NCI-H2107 (cell line): Measurements from ENCODE around the gene ILF3.

Experiments
- DNase-seq: peaks from one replicate; lab custom pipeline; 2025; lab: John Stamatoyannopoulos, UW

ILF3 gene

GRCh38 chr19:10653732-10654609 is at the start of gene ILF3:
ILF3 (plus strand) TSS chr19:10654346; CDS start chr19:10670606, 16,260 bp downstream.
- DNase-seq, result peak; percentile 99

DNA sequence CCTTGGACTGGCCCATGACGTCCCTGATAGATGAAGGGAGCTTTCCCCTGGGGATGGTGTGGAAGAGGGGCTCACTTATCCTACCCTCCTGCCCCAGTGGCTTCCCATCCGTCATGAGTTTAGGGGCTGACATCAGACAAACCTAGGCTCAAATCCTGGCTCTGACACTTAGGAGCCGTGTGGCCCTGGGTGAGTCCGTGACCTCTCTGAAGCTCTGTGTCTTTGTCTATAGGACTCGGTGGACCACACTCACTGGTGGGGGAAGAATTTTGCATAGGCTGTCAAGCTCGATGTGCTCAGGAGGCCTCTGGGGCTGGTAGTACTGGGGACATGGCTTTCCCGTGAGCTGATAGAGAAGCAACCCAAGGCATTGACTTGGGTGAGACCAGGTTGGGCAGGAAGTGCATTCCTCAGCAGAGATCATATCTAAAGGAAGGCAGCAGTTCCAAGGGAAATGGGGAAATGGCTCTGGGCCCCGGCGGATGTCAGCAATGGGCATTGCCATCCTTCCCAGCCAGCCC is 49.6 kb upstream of the ILF3 start:
- DNase-seq, result no peak

GRCh38 chr19:10611907-10612306 is 42.2 kb upstream of the ILF3 start:
- DNase-seq, result no peak

GRCh38 chr19:10612499-10613119 is 41.5 kb upstream of the ILF3 start:
- DNase-seq, result no peak

- no peak for DNase-seq
Measured at GRCh38 chr19:10615429-10616023, 38.6 kb upstream of the ILF3 start.

DNA sequence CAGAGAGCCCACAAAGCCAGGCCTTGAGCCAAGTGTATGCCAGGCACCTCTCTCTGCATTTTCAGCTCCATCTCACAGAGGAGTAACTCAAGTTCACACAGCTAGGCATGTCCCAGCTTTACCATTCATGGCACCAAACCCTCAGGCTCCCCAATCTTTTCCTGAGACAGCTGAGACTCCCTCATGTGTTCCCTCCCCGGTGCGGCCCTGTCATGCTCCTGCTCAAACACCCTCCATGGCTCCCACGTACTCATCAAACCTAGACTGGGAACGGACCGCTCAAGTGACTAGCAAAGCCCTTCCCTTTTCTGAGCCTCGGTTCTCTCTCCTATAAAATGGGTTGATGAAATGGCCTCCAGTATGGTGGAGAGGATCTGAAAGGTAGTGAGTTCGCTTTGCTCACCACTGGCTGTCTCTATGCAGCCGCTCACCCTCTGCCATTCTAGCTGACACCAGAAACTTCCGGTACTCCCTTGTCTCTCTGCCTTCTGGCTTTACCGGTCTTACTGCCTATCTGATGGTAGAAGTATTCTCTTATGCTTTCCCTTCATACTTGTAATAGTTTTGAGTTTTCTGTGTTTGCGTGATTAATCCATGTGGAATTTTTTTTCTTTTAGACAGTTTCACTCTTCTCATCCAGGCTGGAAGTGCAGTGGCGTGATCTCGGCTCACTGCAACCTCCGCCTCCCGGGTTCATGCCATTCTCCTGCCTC is 36.6 kb upstream of the ILF3 start:
- DNase-seq, result no peak

DNA sequence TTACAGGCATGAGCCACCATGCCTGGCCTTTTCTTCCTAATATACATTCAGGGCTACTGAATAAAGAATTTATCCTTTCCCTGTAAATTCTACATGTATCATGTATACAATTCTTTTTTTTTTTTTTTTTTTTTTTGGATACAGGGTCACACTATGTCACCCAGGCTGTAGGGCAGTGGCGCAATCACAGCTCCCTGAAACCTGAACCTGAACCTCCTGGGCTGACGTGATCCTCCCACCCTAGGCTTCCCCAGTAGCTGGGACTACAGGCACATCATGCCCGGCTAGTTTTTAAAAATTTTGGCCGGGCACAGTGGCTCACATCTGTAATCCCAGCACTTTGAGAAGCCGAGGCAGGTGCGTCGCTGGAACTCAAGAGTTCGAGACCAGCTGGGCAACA is 35.3 kb upstream of the ILF3 start:
- DNase-seq, result no peak

DNA sequence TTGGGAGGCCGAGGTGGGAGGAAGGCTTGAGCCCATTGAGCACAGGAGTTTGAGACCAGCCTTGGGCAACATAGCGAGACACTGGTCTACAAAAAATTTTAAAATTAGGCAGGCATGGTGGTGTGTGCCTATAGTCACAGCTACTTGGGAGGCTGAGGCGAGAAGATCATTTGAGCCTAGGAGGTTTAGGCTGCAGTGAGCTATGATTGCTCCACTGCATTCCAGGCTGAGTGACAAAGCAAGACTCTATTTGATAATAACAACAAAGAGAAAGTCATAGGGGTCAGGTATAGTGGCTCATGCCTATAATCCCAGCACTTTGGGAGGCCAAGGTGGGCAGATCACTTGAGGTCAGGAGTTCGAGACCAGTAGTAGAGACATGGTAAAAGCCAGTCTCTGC is 33.4 kb upstream of the ILF3 start:
- DNase-seq, result no peak

DNA sequence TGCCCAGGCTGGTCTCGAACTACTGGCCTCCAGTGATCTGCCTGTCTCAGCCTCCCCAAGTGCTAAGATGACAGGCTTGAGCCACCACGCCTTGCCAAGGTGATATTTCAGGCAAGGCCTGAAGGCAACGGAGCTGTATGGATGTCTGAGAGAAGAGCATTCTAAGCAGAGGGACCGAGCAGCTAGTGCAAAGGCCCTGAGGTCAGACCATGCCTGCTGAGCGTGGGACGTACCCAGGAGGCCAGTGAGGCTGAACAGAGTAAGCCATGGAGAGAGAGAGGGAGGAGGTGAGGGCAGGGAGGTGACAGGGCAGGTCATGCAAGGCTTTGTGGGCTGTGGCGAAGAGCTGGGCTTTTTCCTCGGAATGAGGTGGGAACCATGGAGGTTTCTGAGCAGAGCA is 32.2 kb upstream of the ILF3 start:
- DNase-seq, result no peak

DNA sequence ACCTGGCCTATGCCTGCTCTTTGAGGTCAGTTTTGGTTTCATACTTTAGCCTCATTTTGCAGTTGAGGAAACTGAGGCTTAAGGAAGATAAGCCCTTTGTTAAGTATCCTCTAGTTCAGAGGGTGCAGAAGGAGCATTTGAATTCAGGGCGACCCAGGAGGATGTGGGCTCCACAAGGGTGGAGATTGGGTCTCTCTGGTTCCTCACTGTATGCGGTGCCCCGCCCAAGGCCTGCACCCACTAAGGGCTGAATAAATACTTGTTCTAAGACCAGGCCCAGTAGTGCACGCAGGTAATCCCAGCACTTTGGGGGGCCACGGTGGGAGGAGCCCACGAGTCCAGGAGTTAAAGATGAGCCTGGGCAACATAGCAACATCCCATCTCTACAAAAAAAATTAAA is 29.6 kb upstream of the ILF3 start:
- DNase-seq, result no peak

DNA sequence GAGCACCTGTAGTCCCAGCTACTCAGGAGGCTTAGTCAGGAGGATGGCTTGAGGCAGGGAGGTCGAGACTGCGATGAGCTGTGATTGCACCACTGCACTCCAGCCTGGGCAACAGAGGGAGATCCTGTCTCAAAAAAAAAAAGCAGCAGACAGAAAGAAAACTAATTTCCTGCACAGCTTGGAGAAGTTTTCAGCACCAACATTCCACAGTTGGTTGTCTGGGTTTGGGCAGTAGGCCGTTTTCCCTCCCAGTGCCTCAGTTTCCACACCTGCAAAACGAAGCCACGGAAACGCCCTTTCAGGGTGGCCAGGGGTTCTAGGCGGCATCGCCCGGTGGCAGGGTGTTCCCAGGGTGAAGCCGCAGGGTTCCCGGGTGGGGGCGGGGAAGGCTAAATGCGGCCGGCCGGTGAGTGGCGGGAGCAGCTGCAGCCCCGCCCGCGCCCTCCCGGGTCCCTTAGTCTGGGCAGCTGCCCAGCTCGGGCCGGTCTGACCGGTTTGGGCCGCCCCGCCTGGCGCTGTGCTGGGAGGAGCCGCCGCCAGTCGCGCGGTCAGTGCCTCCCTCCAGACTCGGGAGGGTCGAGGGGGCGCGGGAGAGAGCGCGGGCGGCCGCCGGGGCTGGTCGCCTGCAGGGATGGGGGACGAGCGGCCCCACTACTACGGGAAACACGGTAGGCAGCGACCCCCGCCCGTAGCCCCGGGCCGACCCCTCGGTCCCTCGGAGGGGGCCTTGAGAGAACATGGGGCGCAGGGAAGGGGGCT is 29.0 kb upstream of the ILF3 start, which contains the start of gene SLC44A2:
TSS of gene SLC44A2 (plus strand) at position 551 of the 759 bp plus-strand sequence. CDS start at position 632, 81 bp downstream.
- no peak for DNase-seq

DNA sequence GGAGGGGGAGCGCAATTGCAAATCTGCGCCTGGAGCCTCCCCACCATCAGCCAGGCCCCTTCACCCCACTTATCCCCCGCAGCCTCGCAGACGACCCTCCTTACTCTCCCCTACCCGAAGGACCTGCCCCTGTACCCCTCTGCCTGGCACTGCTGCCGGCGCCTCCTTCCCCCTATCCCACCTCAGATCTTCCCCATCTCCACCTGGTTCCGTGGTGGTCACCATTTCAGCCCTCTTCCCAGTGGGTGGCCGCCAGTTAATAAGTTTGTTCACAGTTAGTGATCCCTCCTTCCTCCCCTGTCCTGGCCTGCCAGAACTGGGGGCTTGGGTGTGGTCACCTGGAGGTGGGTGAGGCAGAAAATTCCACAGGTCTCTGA is 28.4 kb upstream of the ILF3 start:
- DNase-seq, result no peak

DNA sequence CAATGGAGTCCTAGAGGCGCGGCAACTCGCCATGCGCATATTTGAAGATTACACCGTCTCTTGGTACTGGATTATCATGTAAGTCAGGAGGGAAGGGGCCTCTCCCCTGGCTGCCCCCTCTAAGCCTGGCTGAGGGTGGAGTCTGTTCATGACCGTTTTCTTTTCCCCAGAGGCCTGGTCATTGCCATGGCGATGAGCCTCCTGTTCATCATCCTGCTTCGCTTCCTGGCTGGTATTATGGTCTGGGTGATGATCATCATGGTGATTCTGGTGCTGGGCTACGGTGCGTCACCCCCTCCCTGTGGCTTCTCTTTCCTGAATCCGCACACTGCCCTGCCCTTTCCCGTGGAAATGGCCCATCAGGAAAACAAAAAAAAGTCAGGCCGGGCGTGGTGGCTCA is 22.3 kb upstream of the ILF3 start:
- DNase-seq, result no peak

- DNase-seq, result no peak
Measured at GRCh38 chr19:10634430-10634829, 19.7 kb upstream of the ILF3 start.

- no peak for DNase-seq
Measured at GRCh38 chr19:10634963-10635362, 19.2 kb upstream of the ILF3 start.

- no peak for DNase-seq
Measured at GRCh38 chr19:10636304-10636972, 17.7 kb upstream of the ILF3 start.

DNA sequence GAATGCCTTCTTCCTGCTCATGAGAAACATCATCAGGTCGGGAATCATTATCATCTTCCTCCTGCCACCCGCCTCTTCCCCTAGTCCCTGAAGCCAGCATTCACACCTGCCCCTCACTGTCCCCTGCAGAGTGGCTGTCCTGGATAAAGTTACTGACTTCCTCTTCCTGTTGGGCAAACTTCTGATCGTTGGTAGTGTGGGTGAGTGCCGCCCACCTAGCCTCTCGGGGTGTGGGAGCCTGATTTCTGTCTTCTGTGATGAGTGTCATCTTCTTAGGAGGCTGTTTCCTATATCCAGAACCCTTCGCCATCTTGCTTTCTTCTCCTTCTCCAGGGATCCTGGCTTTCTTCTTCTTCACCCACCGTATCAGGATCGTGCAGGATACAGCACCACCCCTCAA is 16.3 kb upstream of the ILF3 start:
- DNase-seq, result no peak

DNA sequence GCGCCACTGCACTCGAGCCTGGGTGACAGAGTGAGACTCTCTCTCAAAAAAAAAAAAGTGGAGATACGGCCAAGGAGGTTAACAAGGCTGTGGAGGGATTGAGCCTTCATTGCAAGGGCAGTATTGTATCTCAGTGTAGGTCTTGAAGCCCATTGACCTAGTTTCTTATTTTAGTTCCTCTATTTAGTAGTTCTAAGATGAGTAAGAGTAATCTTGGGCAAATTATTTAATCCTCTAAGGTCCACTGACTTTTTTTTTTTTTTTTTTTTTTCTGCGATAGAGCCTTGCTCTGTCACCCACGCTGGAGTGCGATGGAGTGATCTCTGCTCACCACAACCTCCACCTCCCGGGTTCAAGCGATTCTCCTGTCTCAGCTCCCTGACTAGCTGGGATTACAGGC is 14.3 kb upstream of the ILF3 start:
- DNase-seq, result no peak

DNA sequence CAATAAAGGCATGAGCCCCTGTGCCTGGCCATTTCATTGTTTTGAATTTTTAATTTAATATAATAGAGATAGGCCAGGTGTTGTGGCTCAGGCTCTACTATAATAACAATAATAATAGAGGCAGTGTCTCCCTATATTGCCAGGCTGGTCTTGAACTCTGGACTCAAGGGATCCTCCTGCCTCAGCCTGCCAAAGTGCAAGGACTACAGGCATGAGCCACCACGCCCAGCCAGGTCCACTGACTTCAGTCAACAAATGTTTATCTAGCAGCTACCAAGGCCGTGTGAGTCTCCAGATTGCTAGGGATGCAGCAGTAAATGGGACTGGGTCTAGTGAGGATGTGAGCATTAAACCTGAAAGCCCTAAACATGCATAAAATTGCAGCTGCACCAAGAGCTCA is 13.8 kb upstream of the ILF3 start:
- DNase-seq, result no peak

GRCh38 chr19:10641248-10641647 is 12.9 kb upstream of the ILF3 start:
- DNase-seq, result no peak
